Inflammatory macrophage (primary cell): Measurements from ENCODE around the gene PDE8B.
"Not testable (repeated sequence)": the region's sequence is repeated elsewhere in the genome, so short reads cannot be mapped to it uniquely, and the experiment has no call there.

Experiments used
- DNase-seq, 2 donors: peaks; one replicate each; pipeline ENCODE4 v3.0.0-alpha.2; 2020 to 2022

PDE8B gene

GRCh38 chr5:77360973-77361372 lies 150.5 kb downstream of the PDE8B start:
- DNase-seq, result no peak

GRCh38 chr5:77366717-77367500 lies 156.4 kb downstream of the PDE8B start:
- DNase-seq, result no peak

- DNase-seq, result no peak
These were observed 157.3 kb downstream of the PDE8B start for GRCh38 chr5:77367741-77368140.

GRCh38 chr5:77368367-77368766 lies 157.9 kb downstream of the PDE8B start:
- DNase-seq, result no peak

- DNase-seq, result no peak
These were observed 159.1 kb downstream of the PDE8B start for GRCh38 chr5:77369566-77369965.

GRCh38 chr5:77374686-77375085 lies 164.2 kb downstream of the PDE8B start:
- DNase-seq, result no peak

GRCh38 chr5:77376609-77377300 lies 166.3 kb downstream of the PDE8B start:
- DNase-seq, result no peak

- no peak for DNase-seq
These were observed 169.1 kb downstream of the PDE8B start for GRCh38 chr5:77379558-77380061.

GRCh38 chr5:77380636-77381035 lies 170.2 kb downstream of the PDE8B start:
- no peak for DNase-seq

- not testable (repeated sequence) for DNase-seq
These were observed 172.9 kb downstream of the PDE8B start for GRCh38 chr5:77383336-77383735.

- DNase-seq, result not testable (repeated sequence)
These were observed 175.9 kb downstream of the PDE8B start for GRCh38 chr5:77386340-77386739.

- DNase-seq, result no peak
These were observed 179.3 kb downstream of the PDE8B start for GRCh38 chr5:77389746-77390145.

- DNase-seq, result no peak
These were observed 179.7 kb downstream of the PDE8B start for GRCh38 chr5:77390221-77390620.

- no peak for DNase-seq
These were observed 180.3 kb downstream of the PDE8B start for GRCh38 chr5:77390795-77391194.

- DNase-seq, result no peak
These were observed 180.8 kb downstream of the PDE8B start for GRCh38 chr5:77391240-77391765.

GRCh38 chr5:77394064-77394715 lies 183.7 kb downstream of the PDE8B start:
- DNase-seq, result no peak

GRCh38 chr5:77396017-77396416 lies 185.5 kb downstream of the PDE8B start:
- no peak for DNase-seq

- no peak for DNase-seq
These were observed 187.3 kb downstream of the PDE8B start for GRCh38 chr5:77397686-77398292.

GRCh38 chr5:77398458-77398857 lies 188.0 kb downstream of the PDE8B start:
- no peak for DNase-seq

GRCh38 chr5:77398896-77399295 lies 188.4 kb downstream of the PDE8B start:
- no peak for DNase-seq

- DNase-seq, result peak; percentile 50 to 69
These were observed 190.2 kb downstream of the PDE8B start for GRCh38 chr5:77400645-77401044.

- no peak for DNase-seq
These were observed 192.3 kb downstream of the PDE8B start for GRCh38 chr5:77402796-77403195.

GRCh38 chr5:77407152-77407551 lies 196.7 kb downstream of the PDE8B start:
- no peak for DNase-seq
